ENCODE results near the gene GADD45B. TPM values are rescaled to one million over a fixed set of nuclear protein-coding genes. Genes with fewer than 3 reads are reported as not detected.
"Not testable (repeated sequence)": the region's sequence is repeated elsewhere in the genome, so short reads cannot be mapped to it uniquely, and the experiment has no call there.

The GADD45B gene
- total RNA-seq, 1 experiment from 2014 or later = 16.2 TPM

GRCh38 chr19:2517881-2518601, 42.1 kb downstream of the GADD45B start:
- no peak overlapping the region for H3T11ph ChIP-seq (ENCODE audit: low read length)
- no peak overlapping the region for H3K27ac Mint-ChIP-seq
- no peak overlapping the region for H2AFZ ChIP-seq (ENCODE audit: low read length)
- peaks cover 0 to 16% of the 10 kb centered on the region in 2 experiments; a peak in 3 of 4 replicates for H3K4me1 Mint-ChIP-seq
- H3K23me2 ChIP-seq (ENCODE audit: insufficient read length, low read depth, low read length, poor library complexity, severe bottlenecking) = no peaks in the 10 kb centered on the region
- no peak overlapping the region; the same call in 1 of the 2 replicates for H3K14ac ChIP-seq (ENCODE audit: insufficient read depth, low read length)
- no peak overlapping the region for H3K4me3 Mint-ChIP-seq
- no peaks in the 10 kb centered on the region for H4K20me1 ChIP-seq (ENCODE audit: control insufficient read depth, insufficient read depth, insufficient read length)
- peaks cover 0 to 4% (median 0%) of the 10 kb centered on the region in 3 experiments; a peak in 1 of 7 replicates for H3K36me3 Mint-ChIP-seq (ENCODE audit: insufficient read depth in 1 of 3, low read depth in 3 of 3)
- H3K27me3 ChIP-seq (ENCODE audit: insufficient read depth, low read length) = no peaks in the 10 kb centered on the region
- H4K91ac ChIP-seq (ENCODE audit: insufficient read length, low read depth, low read length) = no peak overlapping the region
- no peaks in the 10 kb centered on the region for H3K79me1 ChIP-seq (ENCODE audit: insufficient read depth, low read depth, low read length, poor library complexity, severe bottlenecking)
- no peak overlapping the region for H3K23ac ChIP-seq (ENCODE audit: insufficient read length, low read depth, low read length)
- H2BK120ac ChIP-seq (ENCODE audit: low read depth, low read length, poor library complexity, severe bottlenecking) = no peak overlapping the region
- no peak overlapping the region for H2BK20ac ChIP-seq (ENCODE audit: low read depth, low read length, poor library complexity, severe bottlenecking)
- no peaks in the 10 kb centered on the region for H3K79me2 ChIP-seq (ENCODE audit: insufficient read depth, low read length)
- H4K8ac ChIP-seq (replicated peaks; ENCODE audit: insufficient read length, low read depth, low read length) = no peak overlapping the region
- H2AK5ac ChIP-seq (ENCODE audit: insufficient read length, low read length) = no peak overlapping the region
- no peak overlapping the region for H3K27ac ChIP-seq (ENCODE audit: insufficient read length, low read depth, low read length)
- H2BK5ac ChIP-seq (ENCODE audit: insufficient read length, low read length) = no peak overlapping the region
- no peaks in the 10 kb centered on the region for H3K9me3 ChIP-seq (ENCODE audit: control insufficient read depth, low read depth, low read length)
- H2BK12ac ChIP-seq (ENCODE audit: insufficient read length, low read depth, low read length) = no peak overlapping the region
- no peak overlapping the region for H2BK15ac ChIP-seq (ENCODE audit: low read depth, low read length)
- H4K5ac ChIP-seq (ENCODE audit: insufficient read length, low read depth, low read length) = no peak overlapping the region
- TF ChIP-seq, protein P1, sequence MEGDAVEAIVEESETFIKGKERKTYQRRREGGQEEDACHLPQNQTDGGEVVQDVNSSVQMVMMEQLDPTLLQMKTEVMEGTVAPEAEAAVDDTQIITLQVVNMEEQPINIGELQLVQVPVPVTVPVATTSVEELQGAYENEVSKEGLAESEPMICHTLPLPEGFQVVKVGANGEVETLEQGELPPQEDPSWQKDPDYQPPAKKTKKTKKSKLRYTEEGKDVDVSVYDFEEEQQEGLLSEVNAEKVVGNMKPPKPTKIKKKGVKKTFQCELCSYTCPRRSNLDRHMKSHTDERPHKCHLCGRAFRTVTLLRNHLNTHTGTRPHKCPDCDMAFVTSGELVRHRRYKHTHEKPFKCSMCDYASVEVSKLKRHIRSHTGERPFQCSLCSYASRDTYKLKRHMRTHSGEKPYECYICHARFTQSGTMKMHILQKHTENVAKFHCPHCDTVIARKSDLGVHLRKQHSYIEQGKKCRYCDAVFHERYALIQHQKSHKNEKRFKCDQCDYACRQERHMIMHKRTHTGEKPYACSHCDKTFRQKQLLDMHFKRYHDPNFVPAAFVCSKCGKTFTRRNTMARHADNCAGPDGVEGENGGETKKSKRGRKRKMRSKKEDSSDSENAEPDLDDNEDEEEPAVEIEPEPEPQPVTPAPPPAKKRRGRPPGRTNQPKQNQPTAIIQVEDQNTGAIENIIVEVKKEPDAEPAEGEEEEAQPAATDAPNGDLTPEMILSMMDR (conservative IDR thresholded peaks at IDR 0.05) = no peak
- no peak overlapping the region for H3K56ac ChIP-seq (ENCODE audit: insufficient read length, low read depth, low read length)
- WGBS (ENCODE audit: extremely low coverage, insufficient read length, low lambda C conversion rate) = no CpG with 5 or more reads among the region's 35 CpGs
- no peak for DNase-seq
- no peak overlapping the region for H3K9ac ChIP-seq (ENCODE audit: extremely low read depth, insufficient read length, low read length)
- H3K27me3 Mint-ChIP-seq (ENCODE audit: low read depth) = no peaks in the 10 kb centered on the region
- H3K4ac ChIP-seq (ENCODE audit: low read depth, low read length) = no peak overlapping the region
- no peak overlapping the region for H3K18ac ChIP-seq (ENCODE audit: insufficient read length, low read depth, low read length)
- H3K4me1 ChIP-seq (ENCODE audit: insufficient read depth, low read length) = no peaks in the 10 kb centered on the region
- H3K9me3 Mint-ChIP-seq = no peaks in the 10 kb centered on the region; a peak in 1 of 5 replicates
- no peak overlapping the region for H3K4me2 ChIP-seq (ENCODE audit: insufficient read depth, insufficient read length, low read length)

GRCh38 chr19:2518856-2519255, 42.9 kb downstream of the GADD45B start:
- DNase-seq; H3K4me2 ChIP-seq (ENCODE audit: insufficient read depth, insufficient read length, low read length); H3K27ac ChIP-seq (ENCODE audit: insufficient read length, low read depth, low read length); H3K23me2 ChIP-seq (ENCODE audit: insufficient read length, low read depth, low read length, poor library complexity, severe bottlenecking); H2BK12ac ChIP-seq (ENCODE audit: insufficient read length, low read depth, low read length); H3K9me3 Mint-ChIP-seq; H3K79me2 ChIP-seq (ENCODE audit: insufficient read depth, low read length); H2AFZ ChIP-seq (ENCODE audit: low read length); H3K9ac ChIP-seq (ENCODE audit: extremely low read depth, insufficient read length, low read length); H2BK5ac ChIP-seq (ENCODE audit: insufficient read length, low read length); H4K5ac ChIP-seq (ENCODE audit: insufficient read length, low read depth, low read length); H3K27me3 Mint-ChIP-seq (ENCODE audit: low read depth); H3K9me3 ChIP-seq (ENCODE audit: control insufficient read depth, low read depth, low read length); H3T11ph ChIP-seq (ENCODE audit: low read length); H2BK120ac ChIP-seq (ENCODE audit: low read depth, low read length, poor library complexity, severe bottlenecking); H4K91ac ChIP-seq (ENCODE audit: insufficient read length, low read depth, low read length); H3K27me3 ChIP-seq (ENCODE audit: insufficient read depth, low read length); H3K27ac Mint-ChIP-seq; H2BK20ac ChIP-seq (ENCODE audit: low read depth, low read length, poor library complexity, severe bottlenecking); H4K8ac ChIP-seq (replicated peaks; ENCODE audit: insufficient read length, low read depth, low read length); H2BK15ac ChIP-seq (ENCODE audit: low read depth, low read length); H4K20me1 ChIP-seq (ENCODE audit: control insufficient read depth, insufficient read depth, insufficient read length); H3K36me3 Mint-ChIP-seq (ENCODE audit: insufficient read depth in 1 of 3, low read depth in 3 of 3); H2AK5ac ChIP-seq (ENCODE audit: insufficient read length, low read length); H3K4me1 ChIP-seq (ENCODE audit: insufficient read depth, low read length); H3K18ac ChIP-seq (ENCODE audit: insufficient read length, low read depth, low read length); H3K79me1 ChIP-seq (ENCODE audit: insufficient read depth, low read depth, low read length, poor library complexity, severe bottlenecking); H3K4me3 Mint-ChIP-seq; H3K4ac ChIP-seq (ENCODE audit: low read depth, low read length); H3K23ac ChIP-seq (ENCODE audit: insufficient read length, low read depth, low read length); H3K14ac ChIP-seq (ENCODE audit: insufficient read depth, low read length); H3K56ac ChIP-seq (ENCODE audit: insufficient read length, low read depth, low read length): not testable (repeated sequence)
- WGBS (ENCODE audit: extremely low coverage, insufficient read length, low lambda C conversion rate) = no CpG with 5 or more reads among the region's 11 CpGs
- peaks cover 0 to 10% of the 10 kb centered on the region in 2 experiments; a peak in 3 of 4 replicates for H3K4me1 Mint-ChIP-seq

All from H9 (cell line).